CD14-positive monocyte (primary cell): ENCODE measurements around the gene SOCS3. TPM values are rescaled to one million over a fixed set of nuclear protein-coding genes. Genes with fewer than 3 reads are reported as not detected.

Experiments used
- DNase-seq, 3 donors: peaks; one replicate each; pipeline ENCODE4 v3.0.0-alpha.2; 2011 to 2022
- H2AFZ ChIP-seq: 2 replicates; pipeline ENCODE4 v1.6.0; 2012; ENCODE audit warnings: mild to moderate bottlenecking, low read depth, low read length, inconsistent platforms; ENCODE audit not compliant: insufficient read depth, poor library complexity, severe bottlenecking
- H3K27ac ChIP-seq, 2 donors: 1 replicate in 1 of 2; 2 replicates in 1 of 2; pipeline ENCODE4 v1.5.1; 2012 to 2013; ENCODE audit warnings: low read length in 2 of 2, control low read depth in 1 of 2, inconsistent platforms in 1 of 2, low read depth in 1 of 2, mild to moderate bottlenecking in 1 of 2
- H3K27me3 ChIP-seq, 2 donors: one replicate each; pipeline versions ENCODE4 v1.6.0 to v1.6.1; 2011 to 2013; ENCODE audit warnings: low read length in 2 of 2; ENCODE audit not compliant: control insufficient read depth in 2 of 2, insufficient read depth in 2 of 2
- H3K36me3 ChIP-seq, 2 donors: replicated peaks in 1 of 2; 1 replicate in 1 of 2; 2 replicates in 1 of 2; pipeline versions ENCODE4 v1.5.1 to v1.6.1; 2012 to 2013; ENCODE audit warnings: low read length in 2 of 2, control low read depth in 1 of 2, inconsistent platforms in 1 of 2, mild to moderate bottlenecking in 1 of 2; ENCODE audit not compliant: insufficient read depth in 2 of 2, control insufficient read depth in 1 of 2
- H3K4me1 ChIP-seq, 2 donors: 1 replicate in 1 of 2; 2 replicates in 1 of 2; pipeline versions ENCODE4 v1.5.1 to v1.6.1; 2012 to 2013; ENCODE audit warnings: low read length in 2 of 2, control low read depth in 1 of 2, inconsistent platforms in 1 of 2, mild to moderate bottlenecking in 1 of 2, moderate library complexity in 1 of 2; ENCODE audit not compliant: insufficient read depth in 2 of 2, control insufficient read depth in 1 of 2
- H3K4me2 ChIP-seq: replicated peaks from 2 replicates; pipeline ENCODE3; 2012; ENCODE audit warnings: low read length, moderate library complexity, mild to moderate bottlenecking; ENCODE audit not compliant: poor library complexity, severe bottlenecking; ENCODE audit errors: extremely low read depth
- H3K4me3 ChIP-seq, 3 experiments: fragments of 200-600 bp in 1 of 3; sonication (generic) in 1 of 3; replicated peaks in 1 of 3; 1 replicate in 2 of 3; 2 replicates in 1 of 3; pipeline ENCODE4 v1.5.1; 2011 to 2013; ENCODE audit warnings: low read length in 3 of 3, mild to moderate bottlenecking in 3 of 3, control low read depth in 2 of 3, low read depth in 2 of 3, inconsistent platforms in 1 of 3, moderate library complexity in 1 of 3
- H3K79me2 ChIP-seq: 2 replicates; pipeline ENCODE4 v1.6.0; 2012; ENCODE audit warnings: mild to moderate bottlenecking, control low read depth, inconsistent platforms, low read length, moderate library complexity; ENCODE audit not compliant: insufficient read depth
- H3K9ac ChIP-seq: 2 replicates; pipeline ENCODE4 v1.6.0; 2017; ENCODE audit warnings: low read length, mild to moderate bottlenecking; ENCODE audit not compliant: insufficient read depth, poor library complexity, severe bottlenecking
- H3K9me3 ChIP-seq, 2 donors: replicated peaks in 1 of 2; 1 replicate in 1 of 2; 2 replicates in 1 of 2; pipeline versions ENCODE4 v1.5.1 to v1.6.1; 2012 to 2013; ENCODE audit warnings: low read length in 2 of 2, control low read depth in 1 of 2; ENCODE audit not compliant: control insufficient read depth in 1 of 2, insufficient read depth in 1 of 2
- H4K20me1 ChIP-seq: 2 replicates; pipeline ENCODE4 v1.6.0; 2012; ENCODE audit warnings: mild to moderate bottlenecking, low read length, control low read depth, moderate library complexity; ENCODE audit not compliant: insufficient read depth
- H3K27ac Mint-ChIP-seq, 7 donors: one replicate each; pipeline ENCODE4 v1.8.0; 2020; ENCODE audit warnings: mild to moderate bottlenecking in 7 of 7, mixed read lengths in 7 of 7, moderate library complexity in 6 of 7, inconsistent platforms in 2 of 7
- H3K27me3 Mint-ChIP-seq, 3 donors: one replicate each; pipeline ENCODE4 v1.8.0; 2021 to 2022; ENCODE audit warnings: low read depth in 3 of 3, mild to moderate bottlenecking in 3 of 3, mixed read lengths in 3 of 3, moderate library complexity in 3 of 3, inconsistent platforms in 1 of 3
- H3K36me3 Mint-ChIP-seq, 2 donors: one replicate each; pipeline ENCODE4 v1.8.0; 2020; ENCODE audit warnings: mixed read lengths in 2 of 2, inconsistent platforms in 1 of 2, mild to moderate bottlenecking in 1 of 2
- H3K4me1 Mint-ChIP-seq: one replicate; pipeline ENCODE4 v1.8.0; 2020; ENCODE audit warnings: mild to moderate bottlenecking, mixed read lengths
- H3K4me3 Mint-ChIP-seq, 2 donors: one replicate each; pipeline ENCODE4 v1.8.0; 2020; ENCODE audit warnings: mild to moderate bottlenecking in 2 of 2, mixed read lengths in 2 of 2, moderate library complexity in 1 of 2
- H3K9me3 Mint-ChIP-seq, 7 donors: one replicate each; pipeline ENCODE4 v1.8.0; 2020 to 2022; ENCODE audit warnings: mixed read lengths in 7 of 7, mild to moderate bottlenecking in 6 of 7, moderate library complexity in 6 of 7, inconsistent platforms in 2 of 7
- CTCF ChIP-seq: fragments of 200-600 bp; IDR thresholded peaks from one replicate; pipeline ENCODE4 v1.8.0; 2022; ENCODE audit warnings: antibody characterized with exemption, mild to moderate bottlenecking
- WGBS: methylation state at CpG from one replicate; pipeline ENCODE4 v1.1.5; 2013; ENCODE audit warnings: missing lambda C conversion rate; ENCODE audit not compliant: insufficient coverage; 5-methylcytosine and 5-hydroxymethylcytosine counted together
- intact Hi-C, 2 donors: fragments of 100-400 bp; cut with micrococcal nuclease; formaldehyde crosslinking; loops; one replicate each; pipeline versions ENCODE4 v1.15.0 to v1.15.1; 2023
- polyA plus RNA-seq, 3 donors: library from polyadenylated mRNA; depleted of rRNA in 1 of 3; unstranded in 2 of 3; stranded (reverse) in 1 of 3; fragments of 300-500 nt in 2 of 3; fragments of >200 nt in 1 of 3; fragmentation: Illumina TruSeq in 2 of 3; gene quantifications; 1 replicate in 2 of 3; 2 replicates in 1 of 3; pipeline ENCODE4 v1.2.3, GENCODE V29; 2012 to 2021

The SOCS3 gene
- polyA plus RNA-seq, 3 donors: 123 to 441 (median 144) TPM

- DNase-seq: peak; percentile 95 to 99 (median 97)
- H3K27me3 ChIP-seq: no peaks in the 10 kb centered on the region
- peak overlapping the region; percentile 70 for H3K9ac ChIP-seq
- H3K27ac ChIP-seq: peak overlapping the region; percentile 97 to 99
- H3K4me3 ChIP-seq: peak overlapping the region in 1 of 3 experiments; percentile 61
- peaks cover 84% of the 10 kb centered on the region for H3K79me2 ChIP-seq
- intact Hi-C loops: no loop called here
- peaks cover 59 to 68% of the 10 kb centered on the region in 2 donors for H3K36me3 Mint-ChIP-seq
- H3K9me3 ChIP-seq: no peaks in the 10 kb centered on the region
- no peak overlapping the region for H2AFZ ChIP-seq
- H3K36me3 ChIP-seq: peaks cover 0 to 9% of the 10 kb centered on the region in 2 donors
- no peaks in the 10 kb centered on the region for H4K20me1 ChIP-seq
- H3K9me3 Mint-ChIP-seq: no peaks in the 10 kb centered on the region
- peaks cover 0 to 3% (median 3%) of the 10 kb centered on the region in 3 donors for H3K27me3 Mint-ChIP-seq
- H3K4me1 ChIP-seq: peaks cover 99 to 100% of the 10 kb centered on the region in 2 donors
- H3K4me3 Mint-ChIP-seq: peak overlapping the region; percentile 66 to 84
- TF ChIP-seq CTCF: no peak
- 16% methylated on average over 10 of the region's 15 CpGs for WGBS
- peak overlapping the region; percentile 69 for H3K4me2 ChIP-seq
- peak overlapping the region; percentile 97 to 100 (median 99) for H3K27ac Mint-ChIP-seq
- peaks cover 91% of the 10 kb centered on the region for H3K4me1 Mint-ChIP-seq
Observed at GRCh38 chr17:78383725-78384471, 24.0 kb upstream of the SOCS3 start.

- no peak for TF ChIP-seq CTCF
- no peaks in the 10 kb centered on the region for H4K20me1 ChIP-seq
Observed at GRCh38 chr17:78381601-78382232, 21.8 kb upstream of the SOCS3 start.

More at GRCh38 chr17:78381601-78382232, 21.8 kb upstream of the SOCS3 start:
- H3K9ac ChIP-seq: peak overlapping the region; percentile 46
- peaks cover 53 to 60% of the 10 kb centered on the region in 2 donors for H3K36me3 Mint-ChIP-seq
- no peaks in the 10 kb centered on the region for H3K9me3 ChIP-seq
- peak overlapping the region in 2 of 3 experiments; percentile 5 to 63 for H3K4me3 ChIP-seq
- no peak overlapping the region for H2AFZ ChIP-seq
- peak; percentile 80 to 93 (median 86) for DNase-seq
- no peaks in the 10 kb centered on the region for H3K9me3 Mint-ChIP-seq
- peaks cover 85% of the 10 kb centered on the region for H3K4me1 Mint-ChIP-seq
- H3K27me3 ChIP-seq: no peaks in the 10 kb centered on the region
- H3K27me3 Mint-ChIP-seq: peaks cover 0 to 2% (median 2%) of the 10 kb centered on the region in 3 donors
- H3K27ac ChIP-seq: peak overlapping the region; percentile 83 to 97
- peak overlapping the region; percentile 72 for H3K4me2 ChIP-seq
- peaks cover 0 to 9% of the 10 kb centered on the region in 2 donors for H3K36me3 ChIP-seq
- intact Hi-C loops: no loop called here
- peak overlapping the region; percentile 96 to 100 (median 99) for H3K27ac Mint-ChIP-seq
- H3K79me2 ChIP-seq: peaks cover 79% of the 10 kb centered on the region
- 0% methylated on average over 3 of the region's 12 CpGs for WGBS
- peak overlapping the region; percentile 66 to 80 for H3K4me3 Mint-ChIP-seq
- peaks cover 94 to 97% of the 10 kb centered on the region in 2 donors for H3K4me1 ChIP-seq
